HG03060 (cell line): ENCODE results near the gene INTS3.
"Not testable (repeated sequence)": the region's sequence is repeated elsewhere in the genome, so short reads cannot be mapped to it uniquely, and the experiment has no call there.

Experiments used
- ATAC-seq: cut with Tn5 transposase; IDR thresholded peaks from one replicate; pipeline ENCODE4 v1.9.1; 2021; ENCODE audit warnings: low read depth, moderate number of reproducible peaks; ENCODE audit not compliant: unreplicated experiment

INTS3 gene

GRCh38 chr1:153750026-153750995, 22.5 kb downstream of the INTS3 start:
- no peak for ATAC-seq

- ATAC-seq: no peak
Observed at GRCh38 chr1:153752072-153752471, 24.2 kb downstream of the INTS3 start.

DNA sequence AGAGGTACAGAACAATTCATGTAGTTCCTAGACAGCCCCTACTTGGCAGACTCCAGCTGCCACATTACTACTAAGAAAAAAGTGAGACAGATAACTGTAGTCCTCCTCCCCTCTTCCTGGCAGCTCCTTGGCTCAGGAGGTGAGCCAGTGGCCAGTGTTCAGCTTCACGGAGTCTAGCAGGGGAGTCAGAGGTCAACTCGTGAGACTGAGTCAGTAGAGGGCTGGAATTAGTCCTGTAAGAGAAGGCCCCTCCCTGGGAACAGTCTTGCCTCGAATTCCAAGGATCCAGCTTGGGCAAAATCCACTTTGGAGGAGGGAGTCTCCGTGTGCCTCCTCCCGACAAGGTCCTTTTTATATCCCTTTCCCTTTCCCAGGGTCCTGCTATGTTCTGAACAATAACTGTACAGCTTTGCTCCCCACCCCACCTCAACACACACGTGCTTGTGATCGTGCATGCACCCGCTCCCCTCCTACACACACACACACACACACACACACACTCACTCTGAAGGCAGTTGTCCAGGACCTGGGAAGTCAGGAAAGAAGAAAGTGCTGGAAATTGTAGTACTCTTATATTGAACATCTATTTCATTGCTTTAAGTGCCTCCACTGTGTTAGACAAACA, 24.8 kb downstream of the INTS3 start:
- ATAC-seq: no peak

- ATAC-seq: no peak
Observed at GRCh38 chr1:153754266-153754665, 26.4 kb downstream of the INTS3 start.

DNA sequence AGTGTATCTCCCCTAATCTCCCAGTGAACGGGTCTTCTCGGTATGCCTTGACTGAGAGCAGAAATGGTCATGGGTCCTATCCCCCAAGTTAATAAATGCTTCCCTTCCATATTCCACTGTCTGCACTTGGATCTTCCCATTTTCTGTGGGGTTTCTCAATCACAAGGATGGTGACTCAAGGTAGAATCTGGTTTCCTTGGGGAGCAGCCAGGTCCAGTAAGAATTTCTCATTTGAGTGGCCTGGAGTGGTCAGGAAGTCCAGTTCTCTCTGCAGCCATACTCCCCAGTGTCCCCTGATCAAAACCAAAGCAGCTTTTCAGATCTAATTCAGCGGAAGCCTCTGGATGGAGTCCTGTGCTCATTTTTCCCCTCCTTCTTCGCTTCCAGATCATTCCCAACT, 32.6 kb downstream of the INTS3 start:
- no peak for ATAC-seq

- ATAC-seq: no peak
Observed at GRCh38 chr1:153763365-153764225, 35.7 kb downstream of the INTS3 start.

GRCh38 chr1:153764310-153764709, 36.5 kb downstream of the INTS3 start:
- ATAC-seq: no peak

GRCh38 chr1:153766663-153767062, 38.8 kb downstream of the INTS3 start:
- not testable (repeated sequence) for ATAC-seq

GRCh38 chr1:153767519-153767918, 39.7 kb downstream of the INTS3 start:
- no peak for ATAC-seq

DNA sequence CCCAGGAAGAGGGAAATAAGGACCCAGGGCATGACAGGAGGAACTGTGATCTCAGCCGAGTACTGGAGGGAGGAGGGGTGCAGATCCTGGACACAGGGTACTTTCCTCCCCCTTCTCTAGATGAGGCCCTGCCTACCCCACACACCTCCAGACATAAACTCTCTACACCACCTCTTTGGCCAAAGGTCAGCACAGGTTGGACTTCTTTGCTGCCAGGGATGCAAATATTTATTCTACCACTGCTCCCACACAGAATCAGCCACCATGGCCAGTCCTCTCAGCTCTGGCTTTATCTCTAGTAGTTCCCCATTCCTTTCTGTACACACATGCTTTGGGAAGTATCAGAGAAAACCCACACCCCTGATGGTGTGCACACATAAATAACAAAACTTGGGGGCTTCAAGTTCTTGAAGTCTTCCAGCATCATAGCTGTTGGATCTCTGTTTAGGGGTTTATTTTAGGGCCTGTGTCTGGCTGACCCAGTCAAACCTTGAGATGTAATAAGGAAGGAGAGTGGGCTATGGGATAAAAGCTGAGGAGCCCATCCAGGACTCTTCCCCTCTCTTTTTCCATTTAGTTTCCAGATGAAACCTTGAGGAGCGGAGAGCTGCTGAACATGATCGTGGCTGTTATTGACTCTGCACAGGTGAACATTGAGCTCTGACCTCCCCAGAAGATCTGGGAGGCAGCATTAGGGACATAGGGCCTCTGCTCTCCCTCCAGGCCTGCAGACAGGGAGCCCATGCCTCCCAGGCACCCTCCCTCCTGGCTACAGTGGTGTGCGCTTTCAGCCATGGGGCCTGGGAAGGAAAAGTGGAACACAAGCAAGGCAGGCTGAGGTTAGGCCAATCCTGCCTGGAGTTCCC, 40.7 kb downstream of the INTS3 start:
- ATAC-seq: no peak

GRCh38 chr1:153769221-153769620, 41.4 kb downstream of the INTS3 start:
- ATAC-seq: no peak

- ATAC-seq: no peak
Observed at GRCh38 chr1:153770797-153771196, 42.9 kb downstream of the INTS3 start.

DNA sequence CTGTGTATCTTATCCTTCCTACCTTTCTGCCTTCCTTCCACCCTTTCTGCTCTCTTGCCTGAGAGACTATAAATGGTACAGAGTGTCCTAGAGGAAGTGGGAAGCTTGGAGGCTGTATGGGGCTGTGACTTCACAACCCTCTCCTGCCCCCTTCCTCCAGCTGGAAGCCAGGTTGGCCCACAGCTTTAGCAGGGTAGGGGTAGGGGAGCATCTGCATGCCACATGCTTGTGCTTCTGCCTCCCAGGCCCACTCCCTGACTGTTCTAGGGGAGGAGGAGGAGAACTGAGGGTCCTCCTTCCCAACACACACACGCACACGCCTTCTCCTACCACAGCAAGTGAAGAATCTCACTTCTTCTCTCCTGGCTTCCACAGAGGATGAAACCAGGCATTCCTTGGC, 43.4 kb downstream of the INTS3 start:
- ATAC-seq: no peak

GRCh38 chr1:153771841-153772593, 44.2 kb downstream of the INTS3 start:
- no peak for ATAC-seq

DNA sequence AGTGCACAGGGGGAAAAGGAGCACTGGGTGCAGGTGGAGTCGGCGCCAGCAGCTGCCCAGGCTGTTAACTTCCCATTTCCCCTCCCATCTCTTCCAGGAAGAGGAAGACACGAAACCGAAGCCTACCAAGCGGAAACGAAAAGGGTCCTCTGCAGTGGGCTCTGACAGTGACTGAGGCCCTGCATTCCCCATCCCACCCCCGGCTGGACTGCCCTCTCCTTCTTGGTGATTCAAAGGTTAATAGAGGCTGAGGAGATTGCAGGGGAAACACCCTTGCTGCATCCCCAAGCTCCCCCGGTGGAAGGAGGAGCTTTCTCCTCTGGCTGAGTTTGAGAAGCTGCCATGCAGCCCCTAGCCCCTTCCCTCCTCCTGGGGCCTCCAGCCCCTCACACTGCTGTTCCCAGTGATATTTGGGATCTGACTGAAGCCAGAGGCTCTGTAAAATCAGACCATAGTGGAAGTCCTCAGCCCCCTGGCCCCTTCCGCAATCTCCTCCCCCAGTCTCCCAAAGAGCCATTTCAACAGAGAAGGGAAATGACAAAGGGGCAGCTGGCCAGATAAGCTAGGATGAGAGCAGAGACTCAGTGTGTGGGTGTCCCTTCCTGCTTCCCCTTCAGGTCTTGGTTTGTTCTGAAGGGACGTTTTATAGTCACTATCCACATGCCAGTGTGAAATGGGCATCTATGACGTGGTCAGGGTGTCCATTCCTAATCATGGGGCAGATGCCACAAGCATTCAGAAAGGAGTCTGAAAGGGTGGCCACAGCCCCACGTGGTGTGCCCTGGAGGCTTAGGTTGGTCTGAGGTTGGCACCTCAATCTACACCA, 45.5 kb downstream of the INTS3 start:
- no peak for ATAC-seq

DNA sequence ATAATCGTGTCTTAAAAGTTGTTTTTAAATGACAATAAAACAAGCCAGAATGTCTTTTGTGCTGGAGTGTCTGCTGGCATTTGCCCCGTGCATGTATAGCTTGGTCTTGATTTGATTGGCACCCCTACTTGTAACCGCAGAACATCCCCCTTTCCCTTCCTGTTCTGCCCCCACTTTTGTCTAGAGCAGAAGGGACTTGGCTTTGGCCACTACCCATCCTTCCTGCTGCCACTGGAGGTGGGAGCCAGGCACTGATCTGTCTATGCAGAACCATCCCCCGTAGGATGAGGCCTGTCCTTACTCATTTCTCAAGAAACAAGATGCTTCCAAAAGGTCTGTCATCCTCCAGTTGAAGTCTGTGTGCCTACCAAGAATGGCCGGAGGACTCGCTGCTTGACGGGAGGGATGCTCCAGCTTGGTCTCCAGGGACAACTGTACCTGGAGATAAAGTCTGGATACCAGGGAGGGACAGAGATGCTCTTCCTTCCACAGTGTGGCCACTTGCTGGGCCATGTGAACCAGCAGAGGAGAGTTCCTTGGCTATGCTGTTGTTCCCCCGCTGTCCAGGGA, 46.3 kb downstream of the INTS3 start:
- no peak for ATAC-seq

DNA sequence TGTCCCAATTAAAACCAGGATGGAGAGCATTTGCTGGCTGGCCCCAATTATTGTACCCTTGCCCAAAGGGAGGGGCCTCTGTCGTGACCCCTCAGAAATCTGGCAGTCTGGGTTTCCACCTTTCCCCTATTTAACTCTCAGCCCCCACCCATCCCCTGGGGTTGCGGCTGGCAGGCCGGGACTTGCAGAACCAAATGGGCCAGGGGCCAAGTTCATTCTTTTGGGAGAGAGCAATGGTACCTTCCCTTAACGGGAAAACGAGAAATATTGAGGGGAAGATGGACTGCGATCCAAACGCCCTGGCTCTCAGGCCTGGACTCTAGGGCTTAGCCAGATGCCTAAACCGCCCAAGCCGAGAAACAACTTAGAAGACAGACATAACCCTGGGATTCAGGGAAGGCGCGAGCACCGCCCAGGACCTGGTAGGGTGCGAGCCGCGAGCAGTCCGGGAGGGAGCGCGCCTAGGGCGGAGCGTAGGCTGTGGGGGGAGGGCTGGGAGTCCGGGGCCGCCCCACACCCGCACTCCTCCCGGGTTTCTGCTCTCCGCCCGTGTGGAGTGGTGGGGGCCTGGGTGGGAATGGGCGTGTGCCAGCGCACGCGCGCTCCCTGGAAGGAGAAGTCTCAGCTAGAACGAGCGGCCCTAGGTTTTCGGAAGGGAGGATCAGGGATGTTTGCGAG, 47.1 kb downstream of the INTS3 start, which contains the start of gene SLC27A3:
Gene SLC27A3, plus strand, starts transcription at position 628 of the 678 bp plus-strand sequence. CDS start 91 bp downstream, outside the sequence.
- ATAC-seq: no peak
